Kidney epithelial cell (primary cell): ENCODE results near the gene TCHHL1. TPM values are rescaled to one million over a fixed set of nuclear protein-coding genes. Genes with fewer than 3 reads are reported as not detected.

Source experiments
- DNase-seq: peaks from one replicate; pipeline ENCODE4 v3.0.0-alpha.2; 2010; ENCODE audit warnings: low read depth
- H3K27me3 ChIP-seq: 2 replicates; pipeline ENCODE4 v1.6.0; 2011; ENCODE audit warnings: low read length; ENCODE audit not compliant: control insufficient read depth, insufficient read depth
- H3K36me3 ChIP-seq: 2 replicates; pipeline ENCODE4 v1.5.1; 2011; ENCODE audit warnings: low read length; ENCODE audit not compliant: control insufficient read depth, insufficient read depth
- H3K4me3 ChIP-seq: 2 replicates; pipeline ENCODE4 v1.5.1; 2011; ENCODE audit warnings: low read depth, mild to moderate bottlenecking, control low read depth, low read length
- CTCF ChIP-seq: IDR thresholded peaks from 2 replicates; pipeline ENCODE4 v1.5.1; 2011; ENCODE audit warnings: mild to moderate bottlenecking, moderate library complexity, low read length, control low read depth, inconsistent platforms; ENCODE audit not compliant: insufficient read depth, poor library complexity, severe bottlenecking
- total RNA-seq: library from RNA; depleted of rRNA; stranded (reverse); fragments of >200 nt; gene quantifications from 2 replicates; pipeline ENCODE4 v1.2.3, GENCODE V29; 2015

The TCHHL1 gene
- total RNA-seq, 1 donor from 2014 or later, result not detected

- H3K27me3 ChIP-seq, result peaks cover 6% of the 10 kb centered on the region
- H3K4me3 ChIP-seq, result no peak overlapping the region
- TF ChIP-seq CTCF, result no peak
- peak; percentile 81 for DNase-seq
- no peaks in the 10 kb centered on the region for H3K36me3 ChIP-seq
These were observed 40.4 kb downstream of the TCHHL1 start for GRCh38 chr1:152048416-152049009.

- Histone ChIP-seq H3K4me3 (peak overlapping the region; percentile 31), H3K36me3 (no peaks in the 10 kb centered on the region), H3K27me3 (peaks cover 1% of the 10 kb centered on the region)
- peak; percentile 98 for DNase-seq
- peak; percentile 67 for TF ChIP-seq CTCF
These were observed 41.0 kb downstream of the TCHHL1 start for GRCh38 chr1:152047730-152048415.

GRCh38 chr1:152047413-152047729 lies 41.5 kb downstream of the TCHHL1 start:
- Histone ChIP-seq H3K4me3 (peak overlapping the region; percentile 31), H3K36me3 (no peaks in the 10 kb centered on the region), H3K27me3 (no peaks in the 10 kb centered on the region)
- no peak for TF ChIP-seq CTCF
- no peak for DNase-seq

- DNase-seq, result no peak
- no peak for TF ChIP-seq CTCF
- H3K4me3 ChIP-seq, result no peak overlapping the region
- no peaks in the 10 kb centered on the region for H3K27me3 ChIP-seq
- no peaks in the 10 kb centered on the region for H3K36me3 ChIP-seq
These were observed 44.5 kb downstream of the TCHHL1 start for GRCh38 chr1:152044386-152044785.

GRCh38 chr1:152043870-152044269 lies 45.0 kb downstream of the TCHHL1 start:
- Histone ChIP-seq H3K36me3 (no peaks in the 10 kb centered on the region), H3K4me3 (no peak overlapping the region), H3K27me3 (no peaks in the 10 kb centered on the region)
- TF ChIP-seq CTCF, result no peak
- DNase-seq, result no peak

GRCh38 chr1:152042030-152042429 lies 46.8 kb downstream of the TCHHL1 start:
- TF ChIP-seq CTCF, result no peak
- H3K36me3 ChIP-seq, result no peaks in the 10 kb centered on the region
- no peak overlapping the region for H3K4me3 ChIP-seq
- no peaks in the 10 kb centered on the region for H3K27me3 ChIP-seq
- no peak for DNase-seq
